GM18502 (cell line): Measurements from ENCODE around the gene SEMA4D.

Experiments
- ATAC-seq: cut with Tn5 transposase; IDR thresholded peaks from one replicate; pipeline ENCODE4 v1.9.1; 2021; ENCODE audit warnings: mild to moderate bottlenecking; ENCODE audit not compliant: unreplicated experiment, poor library complexity

The SEMA4D gene

DNA sequence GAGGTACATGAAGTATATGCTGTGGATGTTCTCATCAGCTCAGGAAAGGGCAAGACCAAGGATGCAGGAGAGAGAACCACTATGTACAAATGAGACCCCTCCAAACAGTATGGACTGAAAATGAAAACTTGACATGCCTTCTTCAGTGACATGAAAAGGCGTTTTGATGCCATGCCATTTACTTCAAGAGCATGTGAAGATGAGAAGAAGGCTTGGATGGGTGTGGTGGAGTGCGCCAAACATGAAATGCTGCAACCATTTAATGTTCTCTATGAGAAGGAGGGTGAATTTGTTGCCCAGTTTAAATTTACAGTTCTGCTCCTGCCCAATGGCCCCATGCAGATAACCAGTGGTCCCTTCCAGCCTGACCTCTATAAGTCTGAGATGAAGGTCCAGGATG is 47.7 kb downstream of the SEMA4D start:
- ATAC-seq, result no peak

DNA sequence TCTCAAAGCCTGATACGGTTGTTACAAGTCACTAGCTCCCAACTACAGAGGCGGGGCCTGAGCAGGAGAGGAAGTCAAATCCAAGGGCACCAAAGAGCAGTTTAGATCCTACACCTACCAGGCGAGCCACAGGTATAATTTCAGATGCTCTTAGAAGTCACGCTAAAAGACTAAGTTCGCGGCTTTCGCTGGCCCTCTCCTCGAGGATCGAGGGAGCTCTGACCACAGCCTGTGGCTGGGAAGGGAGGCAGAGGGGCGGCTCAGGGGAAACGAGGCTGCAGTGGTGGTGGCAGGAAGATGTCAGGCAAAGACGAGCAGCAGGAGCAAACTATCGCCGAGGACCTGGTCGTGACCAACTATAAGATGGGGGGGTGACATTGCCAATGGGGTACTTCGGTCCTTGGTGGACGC is 48.6 kb downstream of the SEMA4D start:
- no peak for ATAC-seq

- ATAC-seq, result no peak
Observed at GRCh38 chr9:89448821-89449220, 49.1 kb downstream of the SEMA4D start.

DNA sequence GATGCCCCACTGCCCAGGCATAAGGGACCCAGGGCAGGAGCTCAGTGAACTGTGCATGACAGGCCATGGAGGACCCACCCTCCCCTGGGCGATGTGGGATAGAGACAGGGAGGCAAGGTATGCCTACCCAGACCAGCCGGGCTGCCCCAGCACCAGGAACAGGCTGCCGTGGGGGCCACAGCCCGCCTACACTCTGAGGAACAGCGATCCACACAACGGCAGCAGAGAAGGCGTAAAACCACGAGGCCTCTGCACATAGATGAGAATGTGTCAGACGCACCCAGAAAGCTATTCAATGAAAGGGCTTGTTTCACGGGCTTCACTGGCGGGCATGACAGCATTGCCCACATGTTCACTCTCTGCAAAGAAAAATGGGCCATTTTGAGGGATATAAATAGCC is 49.5 kb downstream of the SEMA4D start:
- ATAC-seq, result no peak

DNA sequence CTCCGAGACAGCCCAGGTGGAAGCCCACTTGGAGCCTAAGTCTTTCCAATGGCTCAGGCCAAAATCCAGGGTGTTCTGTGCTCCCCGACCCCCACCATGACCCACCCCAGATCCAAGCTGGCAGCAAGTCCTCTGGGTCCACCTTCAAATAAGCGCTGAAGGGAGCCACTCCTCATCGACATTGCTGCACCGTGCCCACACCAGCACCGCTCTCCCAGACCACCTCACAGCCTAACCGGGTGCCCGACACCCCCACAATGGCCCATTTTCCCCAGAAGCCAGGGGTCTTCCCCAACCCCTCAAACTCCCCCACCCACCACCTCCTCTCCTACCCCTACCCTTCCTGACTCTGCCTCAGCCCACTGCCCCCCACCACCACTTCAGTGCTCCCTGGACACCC is 50.5 kb downstream of the SEMA4D start:
- ATAC-seq, result no peak

DNA sequence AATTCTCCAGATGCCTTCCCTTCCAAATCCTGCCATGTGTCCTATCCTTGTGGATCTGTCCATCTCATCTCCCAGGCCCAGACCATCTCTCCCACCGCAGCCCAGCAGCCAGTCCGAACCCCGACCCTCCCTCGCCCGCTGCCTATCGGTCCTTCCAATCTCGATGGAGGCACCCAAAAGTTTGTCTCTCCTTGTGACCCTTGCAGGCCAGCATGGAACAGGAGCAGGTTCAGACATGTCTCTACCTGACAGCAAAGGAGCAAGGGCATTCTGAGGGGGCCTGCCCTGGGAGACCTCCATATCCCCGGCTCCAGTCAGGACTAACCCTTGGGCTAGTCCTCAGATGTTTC is 51.0 kb downstream of the SEMA4D start:
- ATAC-seq, result no peak

GRCh38 chr9:89446261-89446960 is 51.5 kb downstream of the SEMA4D start:
- no peak for ATAC-seq

DNA sequence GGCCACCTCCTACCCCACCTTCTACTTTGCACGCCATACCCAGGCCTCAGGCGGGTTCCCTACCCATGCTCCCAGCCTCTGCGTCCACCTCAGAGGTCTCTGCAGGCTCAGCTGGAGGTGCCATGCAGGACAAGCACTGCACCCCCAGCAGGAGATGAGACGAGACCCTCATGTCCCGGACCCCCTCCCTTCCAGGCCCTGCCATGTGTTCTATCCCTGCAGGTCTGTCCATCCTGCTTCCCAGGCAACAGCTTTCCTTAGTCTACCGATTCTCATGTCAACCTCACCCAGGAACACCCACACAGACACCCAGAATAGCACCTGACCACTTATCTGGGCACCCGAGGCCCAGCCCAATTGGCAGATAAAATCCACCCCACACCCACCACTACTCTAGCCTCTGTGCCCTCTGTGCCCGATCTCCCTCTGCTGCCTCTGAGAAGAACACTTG is 52.1 kb downstream of the SEMA4D start:
- ATAC-seq, result no peak

GRCh38 chr9:89444925-89445765 is 52.8 kb downstream of the SEMA4D start:
- no peak for ATAC-seq

DNA sequence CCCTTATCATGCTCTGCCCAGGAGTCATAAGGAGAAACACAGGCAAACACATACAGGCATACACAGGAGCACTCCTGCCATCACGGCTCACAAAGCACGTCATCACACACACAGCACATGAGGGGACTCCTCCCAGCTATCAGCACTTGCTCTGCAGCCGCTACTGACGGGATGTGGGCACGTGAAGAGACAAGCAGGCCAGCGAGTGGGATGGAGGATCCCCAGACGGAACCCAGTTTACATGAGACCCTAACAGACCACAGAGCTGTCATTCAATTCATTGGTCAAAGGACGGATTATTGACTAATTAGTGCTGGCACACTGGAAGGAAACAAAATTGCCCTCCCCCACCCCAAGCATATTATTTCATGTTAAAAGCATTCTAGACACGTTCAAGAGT is 53.6 kb downstream of the SEMA4D start:
- no peak for ATAC-seq

GRCh38 chr9:89442981-89443814 is 54.7 kb downstream of the SEMA4D start:
- ATAC-seq, result peak; percentile 61

GRCh38 chr9:89442501-89442978 is 55.4 kb downstream of the SEMA4D start:
- peak; percentile 59 for ATAC-seq

DNA sequence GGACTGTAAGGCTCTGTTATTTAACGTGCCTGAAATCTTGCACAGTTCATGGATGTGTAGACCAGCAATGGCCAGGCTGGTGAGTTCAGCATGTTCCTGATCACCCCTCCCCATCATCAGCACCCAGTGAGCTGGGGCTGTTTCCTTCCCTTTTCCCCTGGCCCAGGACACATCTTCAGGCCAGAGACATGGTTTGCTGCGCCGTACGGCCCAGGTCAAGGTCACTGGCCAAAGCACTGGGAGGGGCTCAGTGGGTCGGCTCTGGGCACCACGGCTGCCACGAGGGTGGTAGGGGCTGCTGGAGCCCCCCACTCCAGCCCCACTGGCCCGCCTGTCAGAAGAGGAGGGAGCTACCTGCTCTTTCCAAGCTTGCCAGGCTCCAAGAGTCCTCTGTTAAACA is 55.9 kb downstream of the SEMA4D start:
- ATAC-seq, result no peak

DNA sequence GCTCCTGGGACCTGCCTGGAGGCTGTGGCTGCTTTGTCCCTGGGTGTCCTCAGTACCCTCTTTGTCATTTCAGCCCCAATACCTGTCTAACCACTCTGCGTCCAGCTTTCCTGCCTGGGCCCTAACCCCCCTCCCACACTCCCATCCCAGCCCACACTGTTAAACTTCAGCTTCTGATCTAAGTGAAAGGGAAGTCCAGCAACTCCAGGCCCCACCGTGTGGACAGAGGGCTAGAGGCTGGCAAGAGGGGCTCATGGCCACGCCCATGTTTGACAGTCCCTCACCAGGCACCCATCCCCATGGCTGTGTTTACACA is 56.3 kb downstream of the SEMA4D start:
- no peak for ATAC-seq

DNA sequence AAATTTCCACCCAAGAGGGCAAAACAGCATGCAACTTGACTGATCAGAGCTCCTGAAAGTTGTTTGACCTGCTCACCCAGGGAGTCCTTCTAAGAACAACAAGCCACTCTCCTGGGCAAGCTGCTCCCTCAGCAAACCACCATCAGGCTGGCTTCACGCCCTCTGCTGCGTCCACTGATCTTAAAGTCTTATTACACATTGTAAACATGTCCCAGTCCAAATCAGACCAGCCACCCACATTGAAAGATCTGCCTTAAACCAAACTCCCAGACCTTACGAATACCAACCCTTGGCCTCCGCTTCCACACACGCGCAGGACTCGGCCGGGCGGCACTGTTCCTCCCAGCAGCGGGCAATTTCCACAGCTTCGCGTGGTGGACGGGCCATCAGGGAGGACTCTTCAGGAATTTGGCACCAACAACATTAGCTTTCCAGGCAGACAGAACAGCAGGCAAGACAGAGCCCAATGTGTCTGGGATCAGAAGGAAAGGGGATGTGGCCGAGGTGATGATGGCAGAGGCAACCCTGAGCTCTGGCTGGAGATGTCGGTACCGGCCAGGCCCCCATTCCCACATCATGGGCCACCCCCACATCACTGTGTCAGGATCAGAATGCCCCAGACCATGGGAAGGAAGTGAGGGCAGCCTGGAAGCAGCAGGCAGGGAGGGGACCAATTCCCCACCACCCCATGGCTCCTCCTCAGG is 56.8 kb downstream of the SEMA4D start:
- no peak for ATAC-seq

DNA sequence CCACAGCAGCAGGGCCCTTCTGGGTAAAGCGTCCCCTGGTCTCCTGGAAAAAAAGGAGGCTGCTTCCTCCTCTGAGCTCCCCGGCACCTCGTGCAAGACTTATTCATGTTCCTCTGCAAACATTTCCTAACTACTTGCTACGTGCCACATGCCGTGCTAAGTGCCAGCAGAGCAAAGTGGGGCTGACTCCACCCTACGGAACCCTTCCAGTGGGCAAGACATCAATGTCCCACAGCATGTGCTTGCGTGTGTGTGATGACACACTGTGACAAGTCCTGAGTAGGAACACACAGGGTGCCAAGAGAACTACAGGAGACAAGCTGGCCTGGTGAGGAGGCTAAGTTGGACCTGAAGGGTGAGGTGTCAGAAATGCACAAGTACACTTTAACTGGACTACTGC is 57.4 kb downstream of the SEMA4D start:
- no peak for ATAC-seq

DNA sequence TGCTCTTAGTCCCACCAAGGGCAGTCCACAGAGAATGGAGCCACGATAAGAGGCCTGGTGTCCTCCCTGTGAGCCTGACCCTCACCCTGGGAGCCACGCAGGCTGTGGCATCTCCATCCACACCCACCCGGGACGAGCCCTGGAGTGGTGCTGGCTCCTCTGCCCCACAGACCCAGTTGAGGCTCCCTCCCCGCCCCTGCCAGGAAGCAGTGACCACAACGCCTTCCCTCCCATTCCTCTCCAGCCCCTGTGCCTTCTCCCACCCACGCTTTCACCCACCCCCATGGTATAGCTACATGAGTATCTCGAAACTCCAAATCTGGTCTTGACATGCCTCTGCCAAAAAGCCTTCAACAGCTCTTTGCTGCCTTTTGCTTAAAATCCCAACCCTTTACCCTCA is 57.9 kb downstream of the SEMA4D start:
- no peak for ATAC-seq

GRCh38 chr9:89439571-89439970 is 58.3 kb downstream of the SEMA4D start:
- no peak for ATAC-seq

DNA sequence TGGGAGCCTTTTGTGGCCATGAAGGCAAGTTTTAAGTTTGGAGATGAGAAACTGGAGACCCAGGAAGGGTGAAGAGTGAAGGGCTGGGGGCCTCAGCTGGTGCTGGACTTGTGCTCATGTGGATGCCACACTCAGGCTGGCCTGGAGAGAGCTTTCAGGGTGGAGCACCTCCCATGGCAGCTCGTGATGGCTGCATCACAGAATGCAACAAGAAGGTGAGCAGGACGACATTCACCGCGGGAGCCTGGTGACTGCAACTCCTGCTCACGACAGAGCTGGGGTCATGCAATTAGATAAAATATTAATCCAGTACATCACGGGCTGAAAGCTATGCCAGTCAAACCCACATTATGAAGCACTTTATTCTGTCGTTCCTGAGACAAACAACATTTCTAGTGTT is 59.7 kb downstream of the SEMA4D start:
- no peak for ATAC-seq

DNA sequence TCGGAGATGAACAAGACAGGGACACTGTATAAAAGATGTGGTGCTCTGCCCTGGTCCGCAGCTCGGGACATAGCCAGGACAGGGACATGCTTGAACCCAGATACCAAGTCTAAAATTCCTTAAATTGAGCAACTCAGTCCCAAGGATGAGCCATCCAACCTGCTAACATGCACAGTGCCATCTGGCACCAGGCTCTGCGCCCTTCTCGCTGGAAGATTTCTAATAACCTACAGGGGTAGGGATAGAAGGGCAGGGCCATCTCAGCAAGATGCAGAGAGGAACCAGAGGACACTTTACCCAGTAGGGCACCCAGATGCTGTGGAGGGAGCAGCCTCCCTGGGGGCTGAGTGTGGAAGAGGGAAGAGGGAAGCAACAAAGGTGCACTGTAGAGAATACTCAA is 60.1 kb downstream of the SEMA4D start:
- no peak for ATAC-seq
